RWPE2 (cell line): Measurements from ENCODE around the gene FXYD7.
"Not testable (repeated sequence)": the region's sequence is repeated elsewhere in the genome, so short reads cannot be mapped to it uniquely, and the experiment has no call there.

ENCODE experiments used
- ATAC-seq: fragments of 200-7000 bp; cut with Tn5 transposase; 3 replicates; pipeline ENCODE4 v1.9.1; 2021; ENCODE audit warnings: low read depth
- DNase-seq: peaks from one replicate; pipeline ENCODE4 v3.0.0-alpha.2; 2020; ENCODE audit warnings: low spot score
- H3K27ac ChIP-seq: fragments of 450-650 bp; 2 replicates; pipeline ENCODE4 v1.5.1; 2017; ENCODE audit warnings: mild to moderate bottlenecking; ENCODE audit not compliant: poor library complexity, severe bottlenecking
- H3K27me3 ChIP-seq: fragments of 250-450 bp; sonication (Bioruptor Pico); 2 replicates; pipeline ENCODE4 v1.5.1; 2021; ENCODE audit warnings: mild to moderate bottlenecking, moderate library complexity; ENCODE audit not compliant: insufficient read depth, poor library complexity, severe bottlenecking
- H3K36me3 ChIP-seq: fragments of 250-450 bp; sonication (Bioruptor Pico); 2 replicates; pipeline ENCODE4 v1.5.1; 2020; ENCODE audit warnings: low read depth, mild to moderate bottlenecking, moderate library complexity
- H3K4me1 ChIP-seq: fragments of 250-450 bp; sonication (Bioruptor Pico); 2 replicates; pipeline ENCODE4 v1.5.1; 2021; ENCODE audit warnings: mild to moderate bottlenecking, moderate library complexity; ENCODE audit not compliant: insufficient read depth, poor library complexity, severe bottlenecking
- H3K4me3 ChIP-seq: fragments of 250-450 bp; sonication (Bioruptor Pico); 2 replicates; pipeline ENCODE4 v1.5.1; 2021; ENCODE audit warnings: mild to moderate bottlenecking, moderate library complexity; ENCODE audit not compliant: severe bottlenecking
- H3K9me3 ChIP-seq: fragments of 250-450 bp; sonication (Bioruptor Pico); 2 replicates; pipeline ENCODE4 v1.5.1; 2021; ENCODE audit warnings: mild to moderate bottlenecking, moderate library complexity; ENCODE audit not compliant: severe bottlenecking
- CTCF ChIP-seq: fragments of 450-650 bp; IDR thresholded peaks from one replicate; pipeline ENCODE4 v1.5.1; 2017; ENCODE audit warnings: mild to moderate bottlenecking, moderate library complexity; ENCODE audit not compliant: poor library complexity, severe bottlenecking

The FXYD7 gene

GRCh38 chr19:35194012-35194984, 51.2 kb downstream of the FXYD7 start:
- TF ChIP-seq CTCF, result no peak
- Histone ChIP-seq H3K36me3 (no peaks in the 10 kb centered on the region), H3K4me1 (no peaks in the 10 kb centered on the region), H3K27me3 (no peaks in the 10 kb centered on the region), H3K27ac (no peak overlapping the region), H3K4me3 (no peak overlapping the region), H3K9me3 (no peaks in the 10 kb centered on the region)
- no peak for DNase-seq
- no peak for ATAC-seq

- DNase-seq (no peak), ATAC-seq (no peak)
- H3K4me3 ChIP-seq, result no peak overlapping the region
- no peaks in the 10 kb centered on the region for H3K9me3 ChIP-seq
- no peaks in the 10 kb centered on the region for H3K4me1 ChIP-seq
- no peak for TF ChIP-seq CTCF
- no peak overlapping the region for H3K27ac ChIP-seq
- H3K27me3 ChIP-seq, result no peaks in the 10 kb centered on the region
- H3K36me3 ChIP-seq, result no peaks in the 10 kb centered on the region
Observed at GRCh38 chr19:35195830-35196229, 52.8 kb downstream of the FXYD7 start.

GRCh38 chr19:35196861-35197260, 53.8 kb downstream of the FXYD7 start:
- not testable (repeated sequence) for H3K27ac ChIP-seq, H3K9me3 ChIP-seq, DNase-seq, H3K36me3 ChIP-seq, H3K4me1 ChIP-seq, H3K4me3 ChIP-seq, H3K27me3 ChIP-seq
- peak; percentile 41; the same call in 2 of the 3 replicates for ATAC-seq

- H3K27ac ChIP-seq, result no peak overlapping the region
- no peak for DNase-seq
- TF ChIP-seq CTCF, result no peak
- H3K36me3 ChIP-seq, result no peaks in the 10 kb centered on the region
- no peaks in the 10 kb centered on the region for H3K9me3 ChIP-seq
- H3K4me1 ChIP-seq, result no peaks in the 10 kb centered on the region
- H3K27me3 ChIP-seq, result no peaks in the 10 kb centered on the region
- no peak for ATAC-seq
- no peak overlapping the region for H3K4me3 ChIP-seq
Observed at GRCh38 chr19:35199481-35199880, 56.4 kb downstream of the FXYD7 start.

- Histone ChIP-seq H3K27ac (no peak overlapping the region), H3K36me3 (no peaks in the 10 kb centered on the region), H3K4me3 (no peak overlapping the region), H3K9me3 (no peaks in the 10 kb centered on the region), H3K4me1 (no peaks in the 10 kb centered on the region), H3K27me3 (no peaks in the 10 kb centered on the region)
- no peak for ATAC-seq
- no peak for DNase-seq
- no peak for TF ChIP-seq CTCF
Observed at GRCh38 chr19:35202722-35203688, 60.0 kb downstream of the FXYD7 start.
